ENCODE data around the gene PALMD.

PALMD gene

DNA sequence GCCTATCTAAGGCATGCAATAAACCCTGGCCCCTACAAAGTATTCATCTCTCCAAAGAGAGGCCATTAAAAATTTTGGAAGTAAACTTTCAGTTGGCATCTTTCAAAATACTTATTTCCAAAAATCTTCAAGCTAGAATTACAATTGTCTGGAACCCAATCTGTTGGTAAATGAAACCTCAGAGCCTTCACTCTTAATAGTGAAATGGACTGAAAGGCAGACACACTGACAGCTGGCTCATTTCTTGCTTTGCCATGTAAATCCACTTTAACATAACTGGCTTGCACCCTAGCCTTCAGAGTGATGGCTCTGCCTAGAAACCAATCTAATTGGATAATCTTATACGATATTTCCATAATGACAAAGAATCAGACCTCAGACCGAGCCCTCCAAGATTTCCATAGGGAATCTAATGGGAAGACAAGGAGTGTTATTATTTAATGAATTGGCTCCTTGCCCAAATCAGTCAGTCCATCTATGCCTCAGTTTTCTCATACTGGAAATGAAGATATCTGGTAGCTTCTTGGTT lies 9.2 kb upstream of the PALMD start:
- FAIRE-seq: no peak

GRCh38 chr1:99638853-99639252 lies 7.1 kb upstream of the PALMD start:
- no peak for FAIRE-seq

DNA sequence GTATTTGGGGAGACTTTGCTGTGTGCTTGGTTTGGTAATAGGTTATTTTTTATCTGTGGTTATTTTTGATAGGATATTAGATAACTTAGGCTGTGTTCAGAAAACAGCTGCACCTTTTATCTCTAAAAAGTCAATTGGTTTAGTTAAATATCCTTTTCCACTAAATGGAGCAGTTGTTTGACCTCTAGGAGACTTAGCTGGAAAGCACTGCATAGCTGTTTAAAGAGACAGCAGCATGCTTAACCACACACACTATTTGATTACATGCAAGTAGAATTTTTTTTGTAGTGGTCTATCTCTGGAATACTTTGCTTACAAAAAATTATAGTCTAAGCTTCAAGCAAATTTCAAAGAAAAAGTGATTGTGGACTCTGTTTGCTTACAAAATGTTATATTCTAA lies 6.5 kb upstream of the PALMD start:
- no peak for FAIRE-seq

DNA sequence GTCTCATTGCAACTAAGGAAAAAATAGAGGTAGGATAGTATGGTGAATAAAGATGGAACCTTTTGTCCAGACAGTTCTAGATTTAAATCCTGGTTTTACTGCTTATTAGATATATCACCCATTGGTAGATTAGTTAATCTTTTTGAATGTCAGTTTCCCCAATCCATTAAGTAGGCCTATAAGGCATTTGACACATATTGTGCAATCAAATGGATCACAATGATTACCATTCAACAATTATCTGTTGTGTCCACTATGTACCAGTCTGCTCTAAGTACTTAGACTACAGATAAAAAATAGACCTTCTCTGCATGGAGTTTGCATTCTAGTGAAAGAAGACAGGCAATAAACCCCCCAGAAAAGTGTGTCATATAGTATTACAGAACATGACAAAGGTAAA lies 6.0 kb upstream of the PALMD start:
- FAIRE-seq: no peak

- FAIRE-seq: no peak
Measured at GRCh38 chr1:99640672-99641071, 5.2 kb upstream of the PALMD start.

DNA sequence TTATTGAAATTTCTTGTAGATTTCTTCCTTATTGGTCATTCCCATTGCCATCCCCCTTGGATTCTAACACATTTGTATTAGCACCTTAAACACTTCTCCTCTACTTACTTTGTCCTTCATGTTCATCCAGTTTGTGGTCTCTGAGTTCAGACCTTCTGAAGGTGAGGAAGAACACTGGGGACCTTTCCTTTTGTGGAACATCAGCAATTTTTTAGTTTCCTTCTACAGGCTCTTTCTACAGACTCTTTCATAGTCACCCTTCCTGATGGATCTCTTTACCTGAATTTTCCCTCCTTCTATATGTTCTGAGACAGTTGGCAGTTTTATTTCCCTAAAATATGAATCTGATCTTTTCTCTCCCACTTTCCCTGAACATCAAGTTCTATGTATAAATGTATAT lies 4.4 kb upstream of the PALMD start:
- no peak for FAIRE-seq

DNA sequence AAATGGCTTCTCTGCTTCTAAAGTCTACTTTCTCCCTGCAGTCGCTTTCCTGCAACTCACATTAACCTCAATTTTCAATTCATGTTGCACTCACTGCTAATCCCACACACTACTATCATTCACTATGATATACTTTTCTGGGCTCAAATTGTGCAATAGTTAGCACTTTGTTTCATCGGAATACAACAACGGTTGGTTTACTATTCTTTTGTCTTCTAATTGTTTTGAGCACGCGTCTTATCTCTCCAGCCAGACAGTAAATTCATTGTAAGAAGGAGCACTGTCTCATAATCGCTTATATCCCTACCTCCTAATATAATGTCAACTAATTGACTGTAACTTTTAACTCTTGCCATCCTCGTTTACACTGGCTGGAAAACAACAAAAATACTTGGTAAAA lies 3.9 kb upstream of the PALMD start:
- FAIRE-seq: no peak

GRCh38 chr1:99643021-99643779 lies 2.7 kb upstream of the PALMD start:
- no peak for FAIRE-seq

- FAIRE-seq: no peak
Measured at GRCh38 chr1:99644279-99645004, 1.5 kb upstream of the PALMD start.

DNA sequence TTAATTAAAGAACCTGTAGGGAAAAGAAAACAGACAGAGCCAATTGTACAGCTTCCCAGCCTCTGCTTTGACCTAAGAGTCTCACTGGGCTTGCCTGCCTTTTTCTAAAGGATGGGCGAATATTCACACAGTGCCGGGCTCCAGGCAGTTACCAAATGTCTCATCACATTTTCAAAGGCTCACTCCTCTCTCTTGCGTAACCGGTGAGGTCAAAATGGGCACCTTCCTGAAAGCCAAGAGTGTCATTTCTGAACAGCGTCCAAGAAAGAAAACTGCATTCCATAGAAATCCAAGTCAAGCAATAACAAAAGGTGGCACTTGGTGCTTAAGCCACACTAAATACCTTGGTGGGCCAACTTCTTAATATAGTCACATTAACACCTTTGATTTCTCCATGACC lies 710 bp upstream of the PALMD start:
- FAIRE-seq: no peak

- no peak for FAIRE-seq
Measured at GRCh38 chr1:99646868-99647267, 955 bp downstream of the PALMD start.

GRCh38 chr1:99647490-99647889 lies 1.6 kb downstream of the PALMD start:
- FAIRE-seq: no peak

- no peak for FAIRE-seq
Measured at GRCh38 chr1:99648107-99648506, 2.2 kb downstream of the PALMD start.

GRCh38 chr1:99650030-99650429 lies 4.1 kb downstream of the PALMD start:
- FAIRE-seq: no peak

DNA sequence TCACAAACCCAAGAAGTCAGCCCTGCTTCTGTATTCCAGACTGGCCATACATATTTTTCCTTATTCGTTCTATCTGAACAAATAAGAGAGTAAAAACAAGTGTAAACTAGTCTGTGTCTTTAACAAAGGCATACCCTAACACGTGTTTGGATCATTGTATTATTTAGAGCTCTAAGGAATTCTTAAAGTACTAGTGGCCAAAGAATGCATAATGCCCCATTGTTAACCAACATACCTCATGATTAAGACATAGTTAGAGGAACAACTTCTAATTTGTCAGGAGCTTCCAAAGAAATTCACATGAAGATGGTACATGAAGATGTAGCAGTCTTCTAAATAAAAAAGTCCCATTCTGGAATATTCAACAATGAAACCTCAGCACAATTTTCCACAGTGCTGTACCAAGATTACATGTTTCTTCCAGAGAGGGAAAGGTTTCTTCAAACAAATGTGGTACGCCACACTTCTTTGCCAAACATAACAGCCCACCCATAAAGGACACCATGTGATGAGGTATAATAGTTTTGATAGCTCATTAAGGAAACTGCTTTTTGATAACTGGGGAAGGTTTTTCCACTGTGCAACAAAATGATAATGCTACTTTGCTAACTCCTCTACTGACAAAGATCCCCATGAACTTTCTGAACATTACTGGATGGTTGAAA lies 5.0 kb downstream of the PALMD start:
- FAIRE-seq: no peak

DNA sequence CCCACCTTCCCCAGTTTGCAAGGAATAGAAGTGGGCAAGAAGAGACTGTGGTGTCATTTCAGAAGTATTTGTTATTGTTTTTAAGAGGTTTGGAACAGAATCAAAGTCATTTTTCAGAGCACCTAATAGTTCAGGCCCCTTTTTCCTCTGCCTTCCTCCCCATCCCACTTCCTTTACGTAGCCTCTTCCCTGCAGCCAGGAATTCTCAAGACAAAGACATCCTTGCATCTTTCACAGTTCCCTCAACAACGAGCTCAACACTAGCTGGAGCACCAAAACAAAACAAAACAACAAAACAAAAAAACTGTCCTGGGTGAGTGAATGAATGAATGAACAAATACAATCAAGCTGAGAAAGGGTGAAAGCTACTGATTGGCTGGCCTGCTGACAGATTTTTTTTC lies 7.0 kb downstream of the PALMD start:
- FAIRE-seq: no peak

GRCh38 chr1:99655376-99655775 lies 9.5 kb downstream of the PALMD start:
- no peak for FAIRE-seq

GRCh38 chr1:99656701-99657100 lies 10.8 kb downstream of the PALMD start:
- no peak for FAIRE-seq

DNA sequence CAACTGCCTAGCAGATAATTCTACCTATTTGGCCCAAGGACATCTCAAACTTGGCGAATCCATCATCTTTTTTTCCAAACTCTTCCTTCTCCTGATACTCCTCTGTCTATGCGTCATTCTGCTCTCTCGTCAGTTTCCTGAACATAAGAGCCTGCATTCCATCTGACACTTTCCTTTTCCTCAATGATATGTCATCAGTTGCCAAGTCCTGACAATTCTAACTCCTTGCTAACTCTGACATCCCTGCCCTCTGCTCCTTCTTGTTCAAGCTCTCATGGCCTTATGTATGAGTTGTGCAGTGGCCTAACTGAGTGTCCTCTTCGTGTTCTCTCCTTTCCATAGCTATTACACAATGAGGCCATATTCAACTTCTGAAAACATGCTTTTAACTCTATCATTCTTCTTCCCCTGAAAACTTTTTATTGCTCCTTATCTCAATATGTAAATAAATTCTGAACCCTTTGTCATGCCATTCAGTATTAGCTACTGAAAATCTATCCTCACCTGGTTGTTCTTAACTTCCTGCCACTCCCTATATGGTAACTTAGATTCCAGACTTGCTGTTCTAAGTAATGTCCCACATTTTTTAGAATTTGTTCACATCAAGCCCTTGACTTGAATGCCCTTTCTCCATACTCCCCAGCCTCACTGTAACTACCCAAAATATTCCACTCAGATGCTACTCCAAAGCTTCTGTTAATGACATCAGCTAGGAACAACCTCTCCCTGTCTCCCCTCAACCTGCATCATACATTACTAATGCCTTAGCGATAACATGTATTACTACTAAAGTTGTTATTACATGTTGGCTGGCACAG lies 11.5 kb downstream of the PALMD start:
- FAIRE-seq: no peak

- no peak for FAIRE-seq
Measured at GRCh38 chr1:99658031-99658290, 12.0 kb downstream of the PALMD start.

DNA sequence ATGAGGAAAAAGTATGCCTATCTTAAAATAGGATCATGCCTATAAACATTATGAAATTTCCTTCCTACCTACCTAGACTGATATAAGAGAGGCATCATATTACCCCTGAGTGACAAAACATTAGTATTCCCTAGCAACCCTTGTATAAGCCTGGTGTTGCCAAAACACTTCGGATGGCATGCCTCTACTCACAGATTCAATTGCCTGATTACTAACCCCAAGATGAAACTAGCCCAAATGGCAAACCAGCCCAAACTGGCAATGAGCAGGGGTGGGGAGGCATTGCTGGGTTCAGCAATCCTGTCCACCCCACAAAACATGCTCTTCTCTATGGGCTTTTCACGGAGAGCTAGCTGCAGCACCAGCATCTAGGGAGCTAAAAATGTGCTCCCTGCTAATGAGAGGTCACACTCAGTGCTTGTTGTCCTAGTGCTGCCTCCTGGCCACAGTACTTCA lies 13.9 kb downstream of the PALMD start:
- FAIRE-seq: no peak

- FAIRE-seq: no peak
Measured at GRCh38 chr1:99660496-99660895, 14.6 kb downstream of the PALMD start.

DNA sequence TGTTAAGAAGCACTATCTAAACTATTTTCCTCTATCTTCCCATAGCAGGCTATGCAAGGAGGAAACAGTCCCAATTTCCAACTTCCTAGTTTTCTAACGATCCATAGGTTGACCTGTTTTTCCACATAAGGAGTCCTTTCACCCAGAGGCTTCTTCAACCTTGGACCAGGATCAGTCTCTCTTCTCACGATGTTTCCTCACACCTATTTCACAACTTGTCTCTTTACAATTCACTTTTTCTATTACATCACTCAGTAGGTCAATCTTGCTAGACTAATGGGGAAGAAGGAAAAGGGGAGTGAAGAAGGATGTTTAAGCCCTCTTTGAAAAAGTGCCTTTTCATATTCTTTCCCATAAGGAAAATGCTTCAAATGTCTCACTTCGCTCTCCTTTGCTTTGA lies 15.9 kb downstream of the PALMD start:
- FAIRE-seq: no peak
